ENCODE measurements around the gene SLC35F1.

SLC35F1 gene

GRCh38 chr6:118313762-118314161 is 406.7 kb downstream of the SLC35F1 start:
- DNase-seq (ENCODE audit: low read depth in 2 of 2): no peak

- DNase-seq (ENCODE audit: low read depth in 2 of 2): no peak
These were observed 409.8 kb downstream of the SLC35F1 start for GRCh38 chr6:118316796-118317384.

GRCh38 chr6:118317581-118318563 is 410.8 kb downstream of the SLC35F1 start:
- DNase-seq (ENCODE audit: low read depth in 2 of 2): no peak

- no peak for DNase-seq (ENCODE audit: low read depth in 2 of 2)
These were observed 411.6 kb downstream of the SLC35F1 start for GRCh38 chr6:118318648-118319047.

GRCh38 chr6:118319416-118319815 is 412.4 kb downstream of the SLC35F1 start:
- DNase-seq (ENCODE audit: low read depth in 2 of 2): no peak

GRCh38 chr6:118319894-118320649 is 413.0 kb downstream of the SLC35F1 start:
- DNase-seq (ENCODE audit: low read depth in 2 of 2): no peak

- DNase-seq (ENCODE audit: low read depth in 2 of 2): no peak
These were observed 413.6 kb downstream of the SLC35F1 start for GRCh38 chr6:118320652-118321051.

- DNase-seq (ENCODE audit: low read depth in 2 of 2): no peak
These were observed 417.1 kb downstream of the SLC35F1 start for GRCh38 chr6:118324116-118324515.

- no peak for DNase-seq (ENCODE audit: low read depth in 2 of 2)
These were observed 418.3 kb downstream of the SLC35F1 start for GRCh38 chr6:118325220-118325860.

GRCh38 chr6:118326712-118327111 is 419.6 kb downstream of the SLC35F1 start:
- DNase-seq (ENCODE audit: low read depth in 2 of 2): no peak

- no peak for DNase-seq (ENCODE audit: low read depth in 2 of 2)
These were observed 420.2 kb downstream of the SLC35F1 start for GRCh38 chr6:118327237-118327636.

GRCh38 chr6:118333772-118334171 is 426.7 kb downstream of the SLC35F1 start:
- DNase-seq (ENCODE audit: low read depth in 2 of 2): no peak

- no peak for DNase-seq (ENCODE audit: low read depth in 2 of 2)
These were observed 427.6 kb downstream of the SLC35F1 start for GRCh38 chr6:118334634-118335033.

- DNase-seq (ENCODE audit: low read depth in 2 of 2): no peak
These were observed 428.3 kb downstream of the SLC35F1 start for GRCh38 chr6:118335325-118335816.

GRCh38 chr6:118344014-118344670 is 437.1 kb downstream of the SLC35F1 start:
- no peak for DNase-seq (ENCODE audit: low read depth in 2 of 2)

- DNase-seq (ENCODE audit: low read depth in 2 of 2): no peak
These were observed 443.9 kb downstream of the SLC35F1 start for GRCh38 chr6:118350881-118351430.

- no peak for DNase-seq (ENCODE audit: low read depth in 2 of 2)
These were observed 446.5 kb downstream of the SLC35F1 start for GRCh38 chr6:118353564-118353963.

GRCh38 chr6:118354641-118355040 is 447.6 kb downstream of the SLC35F1 start:
- no peak for DNase-seq (ENCODE audit: low read depth in 2 of 2)

- no peak for DNase-seq (ENCODE audit: low read depth in 2 of 2)
These were observed 449.0 kb downstream of the SLC35F1 start for GRCh38 chr6:118356054-118356453.

- DNase-seq (ENCODE audit: low read depth in 2 of 2): no peak
These were observed 449.6 kb downstream of the SLC35F1 start for GRCh38 chr6:118356686-118357085.

Measured in stimulated activated CD8-positive, alpha-beta memory T cell treated with anti-CD3 and anti-CD28 coated beads, Interleukin-2, amount 100 ng/mL, for 1 hour (primary cell).